GOT3 (cell line): ENCODE measurements around the gene LCE3D.
"Not testable (repeated sequence)": the region's sequence is repeated elsewhere in the genome, so short reads cannot be mapped to it uniquely, and the experiment has no call there.

Source experiments
- DNase-seq: peaks from one replicate; lab custom pipeline; 2025; ENCODE audit warnings: mixed read lengths; lab: John Stamatoyannopoulos, UW

LCE3D gene

GRCh38 chr1:152580433-152580832, at the start of gene LCE3D:
TSS of gene LCE3D (minus strand) at chr1:152580516. CDS start at chr1:152579936, 580 bp downstream.
- no peak for DNase-seq

GRCh38 chr1:152626744-152627143, 46.4 kb upstream of the LCE3D start:
- no peak for DNase-seq

GRCh38 chr1:152623203-152623844, 43.0 kb upstream of the LCE3D start:
- DNase-seq: no peak

DNA sequence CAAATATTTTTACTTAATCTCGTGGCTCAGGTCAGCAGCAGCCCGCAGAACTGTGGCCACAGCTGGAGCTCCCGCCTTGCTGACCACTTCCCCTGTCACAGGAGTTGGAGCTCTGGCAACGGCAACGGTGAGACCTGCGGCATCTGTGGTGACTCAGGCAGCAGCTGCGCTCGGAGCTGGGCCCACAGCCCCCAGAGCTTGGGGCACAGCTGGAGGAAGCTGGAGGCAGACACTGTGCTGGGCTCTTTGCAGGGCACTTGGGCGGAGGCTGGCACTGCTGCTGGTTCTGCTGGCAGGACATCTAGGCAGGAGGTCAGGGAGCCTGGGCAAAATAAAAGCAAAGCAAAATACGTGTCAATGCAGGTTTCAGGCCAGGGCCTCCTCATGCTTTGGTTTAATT, 42.5 kb upstream of the LCE3D start, which contains the start of gene LCE3A:
Gene LCE3A, minus strand, starts transcription at position 301 of the 400 bp plus-strand sequence. Its CDS starts 0 bp downstream, at position 301.
- no peak for DNase-seq

DNA sequence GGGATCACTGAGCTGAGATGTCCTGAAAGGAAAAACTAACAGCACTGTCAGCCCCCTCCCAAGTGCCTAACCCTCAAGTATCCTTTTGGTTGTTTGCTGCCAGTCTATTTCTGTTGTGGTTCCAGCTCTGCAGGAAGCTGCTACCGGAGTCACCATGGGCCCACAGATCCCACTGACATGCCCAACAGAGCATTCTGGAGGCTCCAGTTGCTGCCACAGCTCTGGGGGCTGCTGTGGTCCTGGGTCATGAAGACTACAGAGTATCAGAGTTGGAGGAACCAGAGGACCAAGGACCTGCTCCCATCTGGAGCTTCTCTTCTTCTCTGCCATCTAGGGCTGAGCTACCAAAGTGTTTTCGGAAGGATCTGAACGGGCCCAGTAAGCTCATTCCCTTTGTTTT, 41.7 kb upstream of the LCE3D start:
- no peak for DNase-seq

GRCh38 chr1:152613511-152613910, 33.2 kb upstream of the LCE3D start, which contains the start of gene LCE3B:
TSS of gene LCE3B (plus strand) at chr1:152613811. CDS start at chr1:152613811, 0 bp downstream.
- DNase-seq: no peak

- DNase-seq: no peak
These were observed 19.6 kb upstream of the LCE3D start, which contains the start of gene LCE3C for GRCh38 chr1:152599934-152600333. TSS of gene LCE3C (plus strand) at chr1:152600234. CDS start at chr1:152600732, 498 bp downstream.

- no peak for DNase-seq
These were observed 16.7 kb upstream of the LCE3D start for GRCh38 chr1:152596986-152597385.

DNA sequence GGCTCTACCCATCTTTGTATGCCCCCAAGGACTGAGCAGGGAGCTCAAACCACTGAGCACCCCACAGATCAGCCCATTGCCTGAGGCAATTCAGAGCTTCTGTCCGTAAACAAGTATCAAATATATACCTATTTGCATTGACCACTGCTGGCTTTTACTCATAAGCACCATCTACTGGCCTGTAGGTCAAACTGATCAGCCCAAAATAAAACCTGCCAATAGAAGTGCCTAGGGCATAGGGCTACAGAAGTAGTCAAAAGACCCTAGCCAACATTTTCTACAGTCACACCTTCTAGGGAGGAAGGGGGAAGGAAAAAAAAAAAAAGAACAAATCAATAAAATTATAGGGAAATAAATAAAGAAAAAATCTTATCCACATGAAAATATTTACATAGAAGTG, 5.3 kb upstream of the LCE3D start:
- DNase-seq: no peak

DNA sequence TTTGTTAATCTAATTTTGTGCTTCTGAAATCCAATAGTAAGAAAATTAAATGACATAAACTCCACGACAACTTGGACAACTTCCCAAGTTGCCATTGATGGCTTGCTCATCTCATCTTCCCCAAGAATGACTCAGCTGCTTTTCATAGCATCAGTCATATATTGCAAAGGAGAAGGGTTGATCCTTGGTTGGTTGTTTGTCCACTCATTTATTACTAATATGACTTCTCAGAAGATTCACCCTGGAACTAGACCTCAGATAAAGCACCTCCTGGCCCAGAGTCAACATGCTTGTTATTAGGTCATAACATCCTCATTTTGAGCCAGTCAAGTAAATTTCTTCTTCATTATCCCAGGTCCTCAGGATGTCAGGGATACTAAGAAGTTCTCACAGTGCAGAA, 2.3 kb upstream of the LCE3D start:
- no peak for DNase-seq

DNA sequence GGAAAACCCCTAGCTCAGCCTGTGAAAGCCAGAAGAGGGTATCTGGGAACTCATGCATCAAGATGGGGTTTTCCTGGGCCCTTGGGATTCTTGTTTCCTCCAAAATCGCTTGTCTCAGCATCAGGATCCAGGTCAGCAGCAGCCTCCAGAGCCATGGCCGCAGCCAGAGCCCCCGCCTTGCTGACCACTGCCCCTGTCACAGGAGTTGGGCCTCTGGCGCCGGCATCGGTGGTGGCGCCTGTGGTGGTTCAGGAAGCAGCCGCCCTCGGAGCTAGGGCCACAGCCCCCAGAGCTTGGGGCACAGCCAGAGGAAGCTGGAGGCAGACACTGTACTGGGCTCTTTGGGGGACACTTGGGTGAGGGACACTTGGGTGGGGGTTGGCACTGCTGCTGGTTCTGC, 790 bp downstream of the LCE3D start:
- DNase-seq: not testable (repeated sequence)

DNA sequence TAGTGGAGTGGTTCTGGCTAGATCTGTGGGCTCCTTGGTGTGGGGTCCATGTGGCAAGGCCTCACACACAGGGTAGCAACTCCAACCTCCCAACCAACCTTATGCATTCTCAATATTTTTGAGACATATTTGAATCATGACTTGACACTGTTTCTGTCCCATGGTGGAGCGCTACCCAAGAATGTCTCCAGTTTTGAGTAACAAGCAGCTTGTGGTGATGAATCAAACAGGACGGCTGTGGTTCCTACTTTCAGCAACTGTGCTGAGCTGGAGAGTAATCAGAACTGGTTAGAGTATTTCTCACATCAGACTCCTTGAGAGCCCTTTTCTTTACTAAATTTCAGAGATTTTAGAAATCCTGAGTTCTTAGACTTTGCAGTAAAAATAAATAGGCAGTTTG, 3.1 kb downstream of the LCE3D start:
- no peak for DNase-seq

DNA sequence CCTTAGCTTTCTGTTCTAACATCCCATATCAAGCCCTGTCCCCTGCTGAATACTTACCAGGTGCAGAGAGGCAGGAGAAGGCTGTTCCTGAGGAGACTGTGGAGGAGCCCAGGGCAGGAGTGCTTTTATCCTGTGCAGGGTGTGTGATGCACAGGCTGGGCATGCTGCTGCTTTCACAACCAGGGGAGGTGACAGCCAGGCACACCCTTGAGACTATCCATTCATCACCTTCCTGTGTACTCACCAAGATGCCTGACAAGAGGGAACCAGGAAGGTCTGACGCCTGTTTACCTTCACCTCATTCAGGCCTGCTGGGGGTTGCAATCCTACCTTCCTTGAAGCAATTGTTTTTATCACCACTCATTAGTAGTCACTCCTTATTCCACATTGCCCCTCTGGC, 13.6 kb downstream of the LCE3D start, which contains the start of gene LCE3E:
Gene LCE3E, minus strand, starts transcription at position 100 of the 400 bp plus-strand sequence. CDS start 572 bp downstream, outside the sequence.
- no peak for DNase-seq

- no peak for DNase-seq
These were observed 14.6 kb downstream of the LCE3D start for GRCh38 chr1:152565535-152566215.

GRCh38 chr1:152565115-152565514, 15.2 kb downstream of the LCE3D start:
- no peak for DNase-seq

- DNase-seq: not testable (repeated sequence)
These were observed 32.0 kb downstream of the LCE3D start for GRCh38 chr1:152548358-152548757.

GRCh38 chr1:152546704-152547103, 33.6 kb downstream of the LCE3D start:
- no peak for DNase-seq

GRCh38 chr1:152543820-152544219, 36.5 kb downstream of the LCE3D start:
- DNase-seq: no peak

- no peak for DNase-seq
These were observed 40.4 kb downstream of the LCE3D start for GRCh38 chr1:152539901-152540300.

DNA sequence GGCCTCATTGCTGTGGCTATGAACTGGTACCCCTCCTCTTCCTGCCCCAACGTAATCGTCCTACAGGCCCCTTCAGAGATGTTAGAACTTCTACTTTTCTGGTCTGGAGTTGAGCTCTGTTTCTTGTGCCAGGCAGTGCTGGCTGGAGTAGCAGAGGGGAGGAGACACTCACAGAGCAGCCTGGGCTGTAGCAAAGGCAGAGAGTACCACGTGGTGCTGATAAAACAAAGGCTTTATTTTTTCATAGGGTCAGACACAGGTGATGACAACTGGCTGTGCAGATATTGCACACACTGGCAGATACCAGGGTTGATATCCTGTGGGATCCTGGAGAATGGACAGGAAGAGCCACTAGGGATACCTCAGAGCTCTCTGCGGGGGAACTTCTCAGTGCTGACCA, 42.8 kb downstream of the LCE3D start:
- no peak for DNase-seq

GRCh38 chr1:152535774-152536173, 44.5 kb downstream of the LCE3D start:
- no peak for DNase-seq

GRCh38 chr1:152533327-152533938, 46.9 kb downstream of the LCE3D start:
- DNase-seq: no peak
